ENCODE measurements around the gene HEG1.

GRCh38 chr3:125031544-125031943, 24.3 kb downstream of the HEG1 start:
- TF ChIP-seq POLR2A (IDR thresholded peaks at IDR 0.05; ENCODE audit: extremely low read depth, insufficient read length) (no peak), CTCF (IDR thresholded peaks at IDR 0.05; ENCODE audit: low read depth, low read length) (no peak), MAX (IDR thresholded peaks at IDR 0.05; ENCODE audit: low read depth, low read length) (no peak), MYC (IDR thresholded peaks at IDR 0.05; ENCODE audit: low read depth, low read length) (no peak)

Measured in NB4 (cell line).